ENCODE measurements around the gene E2F1.

The E2F1 gene

DNA sequence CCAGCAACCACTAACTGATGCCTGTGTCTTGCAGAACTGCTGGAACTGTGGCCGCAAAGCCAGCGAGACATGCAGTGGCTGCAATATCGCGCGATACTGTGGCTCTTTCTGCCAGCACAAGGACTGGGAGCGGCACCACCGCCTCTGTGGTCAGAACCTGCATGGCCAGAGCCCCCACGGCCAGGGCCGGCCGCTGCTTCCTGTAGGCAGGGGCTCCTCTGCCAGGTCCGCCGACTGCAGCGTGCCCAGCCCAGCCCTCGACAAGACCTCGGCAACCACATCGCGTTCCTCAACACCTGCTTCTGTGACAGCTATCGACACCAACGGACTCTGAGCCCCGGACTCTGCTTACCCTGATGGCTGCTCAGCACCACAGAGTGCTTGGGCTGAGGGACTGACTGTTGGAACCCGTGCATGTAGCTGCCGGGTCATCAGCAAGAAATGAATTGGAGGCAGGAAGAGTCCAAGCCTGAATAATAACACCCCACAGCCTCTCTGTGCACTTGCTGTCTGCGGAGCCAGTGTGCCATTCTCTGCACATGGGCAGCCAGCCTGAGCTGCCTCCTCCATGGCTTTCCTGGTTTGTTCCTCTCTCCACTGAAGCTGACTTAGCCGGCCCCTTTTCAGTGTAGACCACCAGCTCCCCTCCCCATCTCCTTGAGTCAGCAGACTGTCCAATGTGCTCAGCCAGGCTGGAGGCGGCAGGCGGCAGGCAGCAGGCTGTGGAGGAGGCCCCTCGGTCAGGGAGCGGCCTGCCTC, 41.7 kb downstream of the E2F1 start:
- Histone ChIP-seq H3K36me3 (ENCODE audit: control insufficient read depth in 1 of 2, insufficient read depth in 2 of 2, low read length in 2 of 2) (peaks cover 25 to 28% of the 10 kb centered on the region in 2 experiments), H4K91ac (ENCODE audit: low read depth, low read length) (no peak overlapping the region), H3K4me2 (ENCODE audit: low read length) (no peak overlapping the region), H4K8ac (ENCODE audit: low read depth, low read length) (no peak overlapping the region), H3K23ac (ENCODE audit: low read length) (no peak overlapping the region), H3K27ac (ENCODE audit: low read depth, low read length) (no peak overlapping the region), H3K4ac (ENCODE audit: low read depth, low read length) (no peak overlapping the region), H3K9me3 (ENCODE audit: insufficient read depth, low read depth, low read length) (no peaks in the 10 kb centered on the region), H2AK5ac (ENCODE audit: low read length) (no peak overlapping the region), H3K4me1 (ENCODE audit: control insufficient read depth in 1 of 2, insufficient read depth in 2 of 2, low read length in 2 of 2) (peaks cover 0 to 2% of the 10 kb centered on the region in 2 experiments), H3K79me1 (ENCODE audit: low read length) (no peaks in the 10 kb centered on the region), H2AFZ (ENCODE audit: insufficient read depth, low read length, poor library complexity) (no peak overlapping the region), H3K14ac (ENCODE audit: low read length) (no peak overlapping the region), H3K27me3 (ENCODE audit: insufficient read depth, low read length) (no peaks in the 10 kb centered on the region), H4K12ac (ENCODE audit: low read depth, low read length) (no peak overlapping the region), H2BK120ac (ENCODE audit: insufficient read depth, low read length, poor library complexity) (no peak overlapping the region), H3K79me2 (ENCODE audit: control insufficient read depth, insufficient read depth, low read length, poor library complexity) (no peaks in the 10 kb centered on the region), H2BK5ac (ENCODE audit: low read depth, low read length, poor library complexity) (no peak overlapping the region), H3K4me3 (ENCODE audit: low read depth, low read length) (no peak overlapping the region), H3K9ac (ENCODE audit: low read length) (no peak overlapping the region), H3K18ac (ENCODE audit: low read length) (no peak overlapping the region), H2BK12ac (ENCODE audit: low read length) (no peak overlapping the region)
- DNase-seq: no peak
- WGBS (ENCODE audit: extremely low coverage, insufficient coverage, insufficient read length): no CpG with 5 or more reads among the region's 28 CpGs

DNA sequence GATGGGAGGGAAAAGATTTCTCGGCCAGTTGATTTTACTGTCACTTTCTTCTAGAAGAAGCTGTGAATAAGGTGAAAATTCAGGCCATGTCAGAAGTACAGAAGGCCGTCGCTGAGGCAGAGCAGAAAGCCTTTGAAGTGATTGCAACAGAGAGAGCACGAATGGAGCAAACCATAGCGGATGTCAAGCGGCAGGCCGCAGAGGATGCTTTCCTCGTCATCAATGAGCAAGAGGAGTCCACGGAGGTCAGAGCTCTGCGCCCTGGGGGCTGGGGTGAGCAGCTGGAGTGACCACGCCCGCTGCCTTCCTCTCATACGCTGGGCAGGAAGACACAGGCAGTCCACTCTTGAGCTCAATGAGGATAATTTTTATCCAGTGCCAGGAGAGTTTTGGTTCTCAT, 45.9 kb downstream of the E2F1 start:
- Histone ChIP-seq H3K4me3 (ENCODE audit: low read depth, low read length) (no peak overlapping the region), H3K14ac (ENCODE audit: low read length) (no peak overlapping the region), H3K9ac (ENCODE audit: low read length) (no peak overlapping the region), H3K79me2 (ENCODE audit: control insufficient read depth, insufficient read depth, low read length, poor library complexity) (no peaks in the 10 kb centered on the region), H3K4me2 (ENCODE audit: low read length) (no peak overlapping the region), H4K91ac (ENCODE audit: low read depth, low read length) (no peak overlapping the region), H2BK120ac (ENCODE audit: insufficient read depth, low read length, poor library complexity) (no peak overlapping the region), H3K18ac (ENCODE audit: low read length) (no peak overlapping the region), H4K8ac (ENCODE audit: low read depth, low read length) (no peak overlapping the region), H4K12ac (ENCODE audit: low read depth, low read length) (no peak overlapping the region), H3K36me3 (ENCODE audit: control insufficient read depth in 1 of 2, insufficient read depth in 2 of 2, low read length in 2 of 2) (peaks cover 21 to 31% of the 10 kb centered on the region in 2 experiments), H3K4me1 (ENCODE audit: control insufficient read depth in 1 of 2, insufficient read depth in 2 of 2, low read length in 2 of 2) (peaks cover 0 to 2% of the 10 kb centered on the region in 2 experiments), H3K4ac (ENCODE audit: low read depth, low read length) (no peak overlapping the region), H2AFZ (ENCODE audit: insufficient read depth, low read length, poor library complexity) (no peak overlapping the region), H3K27ac (ENCODE audit: low read depth, low read length) (no peak overlapping the region), H3K27me3 (ENCODE audit: insufficient read depth, low read length) (no peaks in the 10 kb centered on the region), H3K79me1 (ENCODE audit: low read length) (no peaks in the 10 kb centered on the region), H2BK12ac (ENCODE audit: low read length) (no peak overlapping the region), H3K9me3 (ENCODE audit: insufficient read depth, low read depth, low read length) (no peaks in the 10 kb centered on the region), H2BK5ac (ENCODE audit: low read depth, low read length, poor library complexity) (no peak overlapping the region), H2AK5ac (ENCODE audit: low read length) (no peak overlapping the region), H3K23ac (ENCODE audit: low read length) (no peak overlapping the region)
- WGBS (ENCODE audit: extremely low coverage, insufficient coverage, insufficient read length): no CpG with 5 or more reads among the region's 13 CpGs
- no peak for DNase-seq

DNA sequence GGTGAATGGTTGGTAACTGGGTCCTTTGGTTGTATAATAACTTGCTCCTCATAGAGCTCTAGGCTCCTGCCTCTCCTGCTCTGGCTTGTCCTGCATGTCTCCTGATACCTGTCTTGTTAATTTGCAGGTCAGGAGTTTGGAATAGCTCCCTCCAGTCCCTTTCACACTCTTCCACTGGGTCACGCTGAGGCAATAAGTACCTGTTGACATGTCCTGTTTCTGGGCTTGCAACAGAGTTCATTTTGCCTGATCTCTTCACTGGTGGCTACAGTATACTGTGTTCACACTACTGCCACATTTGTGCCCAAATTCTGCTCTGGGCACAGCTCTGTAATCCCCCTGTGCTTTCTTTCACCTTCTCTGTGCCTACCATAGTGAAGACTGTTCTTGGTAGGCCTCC, 49.4 kb downstream of the E2F1 start:
- Histone ChIP-seq H2BK12ac (ENCODE audit: low read length) (no peak overlapping the region), H3K4me1 (ENCODE audit: control insufficient read depth in 1 of 2, insufficient read depth in 2 of 2, low read length in 2 of 2) (peaks cover 0 to 2% of the 10 kb centered on the region in 2 experiments), H3K4ac (ENCODE audit: low read depth, low read length) (no peak overlapping the region), H3K4me3 (ENCODE audit: low read depth, low read length) (no peak overlapping the region), H2AFZ (ENCODE audit: insufficient read depth, low read length, poor library complexity) (no peak overlapping the region), H4K8ac (ENCODE audit: low read depth, low read length) (no peak overlapping the region), H3K27ac (ENCODE audit: low read depth, low read length) (no peak overlapping the region), H3K23ac (ENCODE audit: low read length) (no peak overlapping the region), H3K14ac (ENCODE audit: low read length) (no peak overlapping the region), H2AK5ac (ENCODE audit: low read length) (no peak overlapping the region), H3K79me1 (ENCODE audit: low read length) (no peaks in the 10 kb centered on the region), H3K4me2 (ENCODE audit: low read length) (no peak overlapping the region), H3K9me3 (ENCODE audit: insufficient read depth, low read depth, low read length) (no peaks in the 10 kb centered on the region), H4K91ac (ENCODE audit: low read depth, low read length) (no peak overlapping the region), H2BK5ac (ENCODE audit: low read depth, low read length, poor library complexity) (no peak overlapping the region), H3K9ac (ENCODE audit: low read length) (no peak overlapping the region), H2BK120ac (ENCODE audit: insufficient read depth, low read length, poor library complexity) (no peak overlapping the region), H3K36me3 (ENCODE audit: control insufficient read depth in 1 of 2, insufficient read depth in 2 of 2, low read length in 2 of 2) (peaks cover 10 to 29% of the 10 kb centered on the region in 2 experiments), H3K18ac (ENCODE audit: low read length) (no peak overlapping the region), H3K27me3 (ENCODE audit: insufficient read depth, low read length) (no peaks in the 10 kb centered on the region), H3K79me2 (ENCODE audit: control insufficient read depth, insufficient read depth, low read length, poor library complexity) (no peaks in the 10 kb centered on the region), H4K12ac (ENCODE audit: low read depth, low read length) (no peak overlapping the region)
- no CpG with 5 or more reads among the region's 1 CpG for WGBS (ENCODE audit: extremely low coverage, insufficient coverage, insufficient read length)
- no peak for DNase-seq

DNA sequence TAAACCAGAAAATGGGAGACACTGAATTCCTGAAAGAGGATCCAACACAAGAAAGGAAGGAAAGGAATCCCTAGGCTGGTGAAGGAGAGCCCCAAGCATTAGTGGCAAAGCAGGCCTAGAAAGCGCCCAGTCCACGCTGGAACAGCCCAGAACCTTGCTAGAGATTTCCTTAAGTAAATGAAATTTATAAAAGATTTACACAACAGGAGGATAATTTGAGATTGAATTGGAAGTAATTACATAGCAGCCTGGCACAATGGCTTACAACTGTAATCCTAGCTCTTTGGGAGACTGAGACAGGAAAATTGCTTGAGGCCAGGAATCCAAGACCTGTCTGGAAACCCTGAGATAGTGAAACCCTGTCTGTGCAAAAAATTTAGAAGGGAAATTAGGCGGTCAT, 50.8 kb downstream of the E2F1 start:
- Histone ChIP-seq H3K4ac (ENCODE audit: low read depth, low read length) (no peak overlapping the region), H2BK120ac (ENCODE audit: insufficient read depth, low read length, poor library complexity) (no peak overlapping the region), H2BK5ac (ENCODE audit: low read depth, low read length, poor library complexity) (no peak overlapping the region), H3K23ac (ENCODE audit: low read length) (no peak overlapping the region), H3K79me1 (ENCODE audit: low read length) (no peaks in the 10 kb centered on the region), H4K8ac (ENCODE audit: low read depth, low read length) (no peak overlapping the region), H3K4me1 (ENCODE audit: control insufficient read depth in 1 of 2, insufficient read depth in 2 of 2, low read length in 2 of 2) (peaks cover 0 to 2% of the 10 kb centered on the region in 2 experiments), H2BK12ac (ENCODE audit: low read length) (no peak overlapping the region), H3K36me3 (ENCODE audit: control insufficient read depth in 1 of 2, insufficient read depth in 2 of 2, low read length in 2 of 2) (peaks cover 6 to 25% of the 10 kb centered on the region in 2 experiments), H3K14ac (ENCODE audit: low read length) (no peak overlapping the region), H3K9ac (ENCODE audit: low read length) (no peak overlapping the region), H3K27ac (ENCODE audit: low read depth, low read length) (peak overlapping the region; percentile 30), H2AK5ac (ENCODE audit: low read length) (no peak overlapping the region), H3K79me2 (ENCODE audit: control insufficient read depth, insufficient read depth, low read length, poor library complexity) (no peaks in the 10 kb centered on the region), H4K91ac (ENCODE audit: low read depth, low read length) (no peak overlapping the region), H3K27me3 (ENCODE audit: insufficient read depth, low read length) (no peaks in the 10 kb centered on the region), H3K4me2 (ENCODE audit: low read length) (no peak overlapping the region), H3K9me3 (ENCODE audit: insufficient read depth, low read depth, low read length) (no peaks in the 10 kb centered on the region), H4K12ac (ENCODE audit: low read depth, low read length) (no peak overlapping the region), H3K4me3 (ENCODE audit: low read depth, low read length) (no peak overlapping the region), H3K18ac (ENCODE audit: low read length) (no peak overlapping the region), H2AFZ (ENCODE audit: insufficient read depth, low read length, poor library complexity) (no peak overlapping the region)
- WGBS (ENCODE audit: extremely low coverage, insufficient coverage, insufficient read length): no CpG with 5 or more reads among the region's 3 CpGs
- no peak for DNase-seq

Data from trophoblast cell (in vitro differentiated cells and primary cell).